Body of pancreas (tissue), 4 donors: Measurements from ENCODE around the gene GARS1.

Experiments
- POLR2A ChIP-seq, 3 donors: fragments of 450-650 bp; IDR thresholded peaks; one replicate each; pipeline ENCODE4 v1.6.1; 2016; ENCODE audit warnings: antibody characterized with exemption in 3 of 3, mild to moderate bottlenecking in 2 of 3
- TF ChIP-seq, protein P1 (sequence below), 7 experiments: fragments of 450-650 bp in 4 of 7; fragments of 200-600 bp in 3 of 7; sonication (generic) in 3 of 7; IDR thresholded peaks; one replicate each; pipeline ENCODE4 v1.5.1; 2016 to 2019; ENCODE audit warnings: antibody characterized with exemption in 7 of 7

DNA sequence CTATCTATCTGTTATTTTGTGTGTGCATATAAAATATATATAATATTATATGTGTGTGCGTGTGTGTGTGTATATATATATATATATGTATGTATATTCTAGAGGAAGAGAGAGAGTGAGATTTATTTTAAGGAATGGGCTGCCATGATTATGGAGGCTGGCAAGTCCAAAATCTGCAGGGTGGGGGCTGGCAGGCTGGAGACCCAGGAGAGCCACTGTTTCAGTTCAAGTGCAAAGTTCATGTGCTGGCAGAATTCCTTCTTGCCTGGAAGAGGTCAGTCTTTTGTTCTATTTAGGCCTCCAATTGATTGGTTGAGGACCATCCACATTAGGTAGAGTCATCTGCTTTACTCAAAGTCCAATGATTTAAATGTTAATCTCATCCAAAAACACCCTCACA, 42.3 kb upstream of the GARS1 start:
- TF ChIP-seq POLR2A (IDR thresholded peaks at IDR 0.05) = no peak
- TF ChIP-seq, protein P1, sequence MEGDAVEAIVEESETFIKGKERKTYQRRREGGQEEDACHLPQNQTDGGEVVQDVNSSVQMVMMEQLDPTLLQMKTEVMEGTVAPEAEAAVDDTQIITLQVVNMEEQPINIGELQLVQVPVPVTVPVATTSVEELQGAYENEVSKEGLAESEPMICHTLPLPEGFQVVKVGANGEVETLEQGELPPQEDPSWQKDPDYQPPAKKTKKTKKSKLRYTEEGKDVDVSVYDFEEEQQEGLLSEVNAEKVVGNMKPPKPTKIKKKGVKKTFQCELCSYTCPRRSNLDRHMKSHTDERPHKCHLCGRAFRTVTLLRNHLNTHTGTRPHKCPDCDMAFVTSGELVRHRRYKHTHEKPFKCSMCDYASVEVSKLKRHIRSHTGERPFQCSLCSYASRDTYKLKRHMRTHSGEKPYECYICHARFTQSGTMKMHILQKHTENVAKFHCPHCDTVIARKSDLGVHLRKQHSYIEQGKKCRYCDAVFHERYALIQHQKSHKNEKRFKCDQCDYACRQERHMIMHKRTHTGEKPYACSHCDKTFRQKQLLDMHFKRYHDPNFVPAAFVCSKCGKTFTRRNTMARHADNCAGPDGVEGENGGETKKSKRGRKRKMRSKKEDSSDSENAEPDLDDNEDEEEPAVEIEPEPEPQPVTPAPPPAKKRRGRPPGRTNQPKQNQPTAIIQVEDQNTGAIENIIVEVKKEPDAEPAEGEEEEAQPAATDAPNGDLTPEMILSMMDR (IDR thresholded peaks at IDR 0.05) = no peak
